ENCODE results near the gene CPT1A. TPM values are rescaled to one million over a fixed set of nuclear protein-coding genes. Genes with fewer than 3 reads are reported as not detected.

CPT1A gene
- total RNA-seq, 1 donor from 2014 or later: 29.2 TPM

- DNase-seq (ENCODE audit: low read depth) (no peak), FAIRE-seq (no peak)
- no peak overlapping the region for H3K4me3 ChIP-seq (ENCODE audit: low read depth, low read length)
- TF ChIP-seq, protein P1, sequence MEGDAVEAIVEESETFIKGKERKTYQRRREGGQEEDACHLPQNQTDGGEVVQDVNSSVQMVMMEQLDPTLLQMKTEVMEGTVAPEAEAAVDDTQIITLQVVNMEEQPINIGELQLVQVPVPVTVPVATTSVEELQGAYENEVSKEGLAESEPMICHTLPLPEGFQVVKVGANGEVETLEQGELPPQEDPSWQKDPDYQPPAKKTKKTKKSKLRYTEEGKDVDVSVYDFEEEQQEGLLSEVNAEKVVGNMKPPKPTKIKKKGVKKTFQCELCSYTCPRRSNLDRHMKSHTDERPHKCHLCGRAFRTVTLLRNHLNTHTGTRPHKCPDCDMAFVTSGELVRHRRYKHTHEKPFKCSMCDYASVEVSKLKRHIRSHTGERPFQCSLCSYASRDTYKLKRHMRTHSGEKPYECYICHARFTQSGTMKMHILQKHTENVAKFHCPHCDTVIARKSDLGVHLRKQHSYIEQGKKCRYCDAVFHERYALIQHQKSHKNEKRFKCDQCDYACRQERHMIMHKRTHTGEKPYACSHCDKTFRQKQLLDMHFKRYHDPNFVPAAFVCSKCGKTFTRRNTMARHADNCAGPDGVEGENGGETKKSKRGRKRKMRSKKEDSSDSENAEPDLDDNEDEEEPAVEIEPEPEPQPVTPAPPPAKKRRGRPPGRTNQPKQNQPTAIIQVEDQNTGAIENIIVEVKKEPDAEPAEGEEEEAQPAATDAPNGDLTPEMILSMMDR (IDR thresholded peaks at IDR 0.05; ENCODE audit: insufficient read depth, low read length, severe bottlenecking): no peak
- H3K27me3 ChIP-seq (ENCODE audit: control insufficient read depth, insufficient read depth, low read length): peaks cover 3% of the 10 kb centered on the region
- H3K36me3 ChIP-seq (ENCODE audit: control insufficient read depth, insufficient read depth, low read length): no peaks in the 10 kb centered on the region
Observed at GRCh38 chr11:68724293-68724692, 117.4 kb downstream of the CPT1A start.

GRCh38 chr11:68722143-68722542 lies 119.6 kb downstream of the CPT1A start:
- TF ChIP-seq, protein P1 (IDR thresholded peaks at IDR 0.05; ENCODE audit: insufficient read depth, low read length, severe bottlenecking): no peak
- no peak for DNase-seq (ENCODE audit: low read depth)
- no peak for FAIRE-seq
- H3K4me3 ChIP-seq (ENCODE audit: low read depth, low read length): no peak overlapping the region
- H3K36me3 ChIP-seq (ENCODE audit: control insufficient read depth, insufficient read depth, low read length): no peaks in the 10 kb centered on the region
- H3K27me3 ChIP-seq (ENCODE audit: control insufficient read depth, insufficient read depth, low read length): peaks cover 1% of the 10 kb centered on the region

GRCh38 chr11:68721075-68721474 lies 120.6 kb downstream of the CPT1A start:
- DNase-seq (ENCODE audit: low read depth) (no peak), FAIRE-seq (no peak)
- no peak overlapping the region for H3K4me3 ChIP-seq (ENCODE audit: low read depth, low read length)
- TF ChIP-seq, protein P1 (IDR thresholded peaks at IDR 0.05; ENCODE audit: insufficient read depth, low read length, severe bottlenecking): no peak
- no peaks in the 10 kb centered on the region for H3K36me3 ChIP-seq (ENCODE audit: control insufficient read depth, insufficient read depth, low read length)
- H3K27me3 ChIP-seq (ENCODE audit: control insufficient read depth, insufficient read depth, low read length): peaks cover 1% of the 10 kb centered on the region

- no peak for FAIRE-seq
- Histone ChIP-seq H3K27me3 (ENCODE audit: control insufficient read depth, insufficient read depth, low read length) (no peaks in the 10 kb centered on the region), H3K4me3 (ENCODE audit: low read depth, low read length) (no peak overlapping the region), H3K36me3 (ENCODE audit: control insufficient read depth, insufficient read depth, low read length) (no peaks in the 10 kb centered on the region)
- no peak for DNase-seq (ENCODE audit: low read depth)
- TF ChIP-seq, protein P1 (IDR thresholded peaks at IDR 0.05; ENCODE audit: insufficient read depth, low read length, severe bottlenecking): no peak
Observed at GRCh38 chr11:68715456-68716122, 126.1 kb downstream of the CPT1A start.

DNA sequence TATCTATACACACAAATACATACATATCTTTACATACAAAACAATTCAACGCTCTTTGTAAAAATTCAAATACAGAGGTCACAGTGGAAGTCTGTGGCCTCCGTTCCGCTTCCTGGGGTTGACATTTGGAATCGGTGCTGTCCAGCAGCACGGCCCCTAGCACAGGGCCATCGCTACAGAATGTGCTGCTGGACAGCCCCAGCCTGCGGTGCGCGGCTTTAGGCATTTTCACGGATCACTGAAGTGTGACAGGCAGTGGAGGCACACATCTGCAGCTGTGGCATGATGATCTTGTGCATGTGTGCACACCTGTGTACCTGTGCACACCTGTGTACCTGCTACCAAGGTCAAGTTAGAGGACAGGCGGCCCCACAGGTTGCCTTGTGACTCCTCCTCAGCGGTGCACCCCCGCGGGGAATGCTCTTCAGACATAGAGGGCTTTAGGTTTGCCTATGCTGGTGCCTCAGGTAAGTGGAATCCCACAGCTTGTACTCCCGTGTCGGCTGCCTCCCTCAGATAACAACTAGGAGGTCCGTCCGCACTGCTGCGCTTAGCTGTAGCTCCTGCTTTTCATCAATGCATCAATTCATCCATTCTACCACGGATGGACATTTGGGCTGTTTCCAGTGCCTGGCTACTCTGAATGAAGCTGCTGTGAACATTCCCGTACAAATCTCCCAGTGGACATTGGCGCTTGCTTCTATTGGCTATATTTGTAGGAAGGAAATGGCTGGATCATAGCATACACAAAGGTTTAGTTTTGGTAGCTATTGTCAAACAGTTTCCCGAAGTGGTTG lies 127.5 kb downstream of the CPT1A start:
- DNase-seq (ENCODE audit: low read depth): no peak
- peak; percentile 36 for FAIRE-seq
- Histone ChIP-seq H3K36me3 (ENCODE audit: control insufficient read depth, insufficient read depth, low read length) (no peaks in the 10 kb centered on the region), H3K4me3 (ENCODE audit: low read depth, low read length) (no peak overlapping the region), H3K27me3 (ENCODE audit: control insufficient read depth, insufficient read depth, low read length) (no peaks in the 10 kb centered on the region)
- TF ChIP-seq, protein P1 (IDR thresholded peaks at IDR 0.05; ENCODE audit: insufficient read depth, low read length, severe bottlenecking): no peak

Measured in bronchial epithelial cell (primary cell).